ENCODE data around the gene ODC1. TPM values are rescaled to one million over a fixed set of nuclear protein-coding genes. Genes with fewer than 3 reads are reported as not detected.

Gene ODC1
- total RNA-seq, 4 donors from 2014 or later = 39.5 to 140 (median 57.6) TPM

DNA sequence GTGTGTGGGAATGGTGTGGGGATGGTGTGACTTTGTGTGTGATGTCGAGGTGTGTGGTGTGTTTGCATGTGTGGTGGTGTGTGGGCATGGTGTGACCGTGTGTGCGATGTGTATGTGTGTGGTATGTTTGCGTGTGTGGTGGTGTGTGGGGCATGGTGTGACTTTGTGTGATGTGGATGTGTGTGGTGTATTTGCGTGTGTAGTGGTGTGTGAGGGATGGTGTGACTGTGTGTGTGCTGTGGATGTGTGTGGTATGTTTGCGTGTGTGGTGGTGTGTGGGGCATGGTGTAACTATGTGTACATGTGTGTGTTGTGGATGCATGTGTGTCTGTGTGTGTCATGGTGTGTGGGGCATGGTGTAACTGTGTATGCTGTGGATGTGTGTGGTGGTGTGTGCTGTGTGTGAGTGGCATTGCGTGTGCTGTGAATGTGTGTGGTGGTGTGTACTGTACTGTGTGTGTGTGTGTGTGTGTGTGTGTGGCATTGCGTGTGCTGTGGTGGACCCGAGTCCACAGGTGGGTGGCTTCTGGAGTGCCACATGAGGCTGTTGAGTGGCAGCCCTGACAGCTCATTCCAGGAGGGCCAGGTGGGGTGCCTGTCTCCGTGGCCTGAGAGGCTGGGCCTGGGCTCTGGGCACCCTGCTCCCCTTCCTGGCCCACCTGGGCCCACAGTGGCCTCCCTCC lies 14.7 kb downstream of the ODC1 start:
- no peaks in the 10 kb centered on the region for H3K9me3 ChIP-seq
- no peak for DNase-seq
- H3K36me3 ChIP-seq = no peaks in the 10 kb centered on the region
- no peak for TF ChIP-seq POLR2A (IDR thresholded peaks at IDR 0.05)
- TF ChIP-seq, protein P1, sequence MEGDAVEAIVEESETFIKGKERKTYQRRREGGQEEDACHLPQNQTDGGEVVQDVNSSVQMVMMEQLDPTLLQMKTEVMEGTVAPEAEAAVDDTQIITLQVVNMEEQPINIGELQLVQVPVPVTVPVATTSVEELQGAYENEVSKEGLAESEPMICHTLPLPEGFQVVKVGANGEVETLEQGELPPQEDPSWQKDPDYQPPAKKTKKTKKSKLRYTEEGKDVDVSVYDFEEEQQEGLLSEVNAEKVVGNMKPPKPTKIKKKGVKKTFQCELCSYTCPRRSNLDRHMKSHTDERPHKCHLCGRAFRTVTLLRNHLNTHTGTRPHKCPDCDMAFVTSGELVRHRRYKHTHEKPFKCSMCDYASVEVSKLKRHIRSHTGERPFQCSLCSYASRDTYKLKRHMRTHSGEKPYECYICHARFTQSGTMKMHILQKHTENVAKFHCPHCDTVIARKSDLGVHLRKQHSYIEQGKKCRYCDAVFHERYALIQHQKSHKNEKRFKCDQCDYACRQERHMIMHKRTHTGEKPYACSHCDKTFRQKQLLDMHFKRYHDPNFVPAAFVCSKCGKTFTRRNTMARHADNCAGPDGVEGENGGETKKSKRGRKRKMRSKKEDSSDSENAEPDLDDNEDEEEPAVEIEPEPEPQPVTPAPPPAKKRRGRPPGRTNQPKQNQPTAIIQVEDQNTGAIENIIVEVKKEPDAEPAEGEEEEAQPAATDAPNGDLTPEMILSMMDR (IDR thresholded peaks at IDR 0.05) = no peak
- no peak overlapping the region for H3K27ac ChIP-seq
- no peaks in the 10 kb centered on the region for H3K27me3 ChIP-seq
- H3K4me1 ChIP-seq = no peaks in the 10 kb centered on the region
- intact Hi-C loops (cut with DNase I; ENCODE audit: low total_unique reads) = loop anchor here (5.0 kb wide), 1 partner anchor 291 kb away; no protein-coding TSS in a partner anchor
- no peak overlapping the region for H3K4me3 ChIP-seq

DNA sequence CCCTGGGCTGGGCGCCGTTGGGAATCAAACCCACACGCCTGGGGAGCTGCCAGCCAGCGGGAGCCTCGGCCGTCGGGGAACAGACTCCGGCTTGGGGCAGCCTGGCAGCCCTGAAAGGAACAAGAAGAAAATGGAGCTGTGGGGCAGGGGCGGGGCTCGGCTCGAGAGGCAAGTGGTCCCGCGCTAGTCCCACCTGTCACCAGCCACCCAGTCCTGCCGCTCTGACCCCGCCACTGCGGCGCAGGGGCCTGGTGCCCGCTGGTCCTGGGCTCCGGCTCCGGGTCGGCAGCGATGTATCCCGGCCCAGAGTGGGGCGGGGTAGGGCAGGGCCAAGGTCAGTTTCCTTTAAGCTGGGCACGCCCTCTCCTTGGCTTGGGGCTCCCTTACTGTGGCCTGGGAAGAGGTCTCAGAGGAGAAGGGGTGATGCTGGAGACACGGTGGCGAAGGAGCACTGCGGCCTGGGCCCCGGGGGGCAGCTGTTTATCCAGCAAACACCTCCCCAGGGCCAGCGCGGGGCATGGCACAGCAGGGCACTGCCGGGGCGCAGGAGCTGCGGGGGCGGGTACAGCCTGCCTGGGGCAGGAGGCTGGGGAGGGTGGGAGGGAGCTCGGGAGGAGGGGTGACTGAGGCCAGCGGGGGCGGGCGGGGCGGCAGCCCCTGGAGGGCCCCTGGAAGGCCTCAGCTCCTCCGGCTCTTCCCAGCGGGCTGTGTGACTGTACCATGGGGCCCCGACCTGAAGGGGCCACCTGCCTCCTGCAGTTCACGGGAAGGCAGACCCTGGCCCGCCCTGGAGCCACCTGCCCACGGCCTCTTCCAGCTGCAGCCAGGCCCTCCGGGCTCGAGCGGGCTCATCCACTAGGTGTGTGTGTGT lies 15.6 kb downstream of the ODC1 start:
- Histone ChIP-seq H3K27ac (no peak overlapping the region), H3K9me3 (no peaks in the 10 kb centered on the region), H3K36me3 (no peaks in the 10 kb centered on the region), H3K4me1 (no peaks in the 10 kb centered on the region), H3K27me3 (no peaks in the 10 kb centered on the region), H3K4me3 (no peak overlapping the region)
- DNase-seq = no peak
- TF ChIP-seq, protein P1 (IDR thresholded peaks at IDR 0.05) = no peak
- TF ChIP-seq POLR2A (IDR thresholded peaks at IDR 0.05) = no peak
- intact Hi-C loops (cut with DNase I; ENCODE audit: low total_unique reads) = loop anchor here (5.0 kb wide), 1 partner anchor 290 kb away; no protein-coding TSS in a partner anchor

DNA sequence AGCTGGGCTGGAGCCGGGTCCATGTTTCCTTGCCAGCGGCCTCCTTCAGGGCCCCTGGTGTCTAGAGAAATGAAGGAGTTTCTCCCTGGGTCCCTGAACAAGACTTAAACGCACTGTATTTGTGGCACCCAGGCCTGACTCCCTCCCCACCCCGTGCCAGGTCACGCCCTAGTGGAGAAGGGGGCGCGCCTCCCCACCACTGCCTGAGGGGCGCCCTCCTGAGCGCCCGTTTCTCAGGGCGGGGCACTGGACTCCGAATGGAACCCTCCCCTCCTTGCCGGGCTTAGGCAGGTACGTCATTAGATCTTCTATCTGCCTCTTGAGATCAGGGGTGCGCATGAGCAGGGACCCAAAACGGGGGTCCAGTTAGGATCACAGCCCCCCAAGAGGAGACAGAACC lies 16.3 kb downstream of the ODC1 start:
- Histone ChIP-seq H3K27ac (no peak overlapping the region), H3K4me3 (no peak overlapping the region), H3K27me3 (no peaks in the 10 kb centered on the region), H3K9me3 (no peaks in the 10 kb centered on the region), H3K36me3 (no peaks in the 10 kb centered on the region), H3K4me1 (no peaks in the 10 kb centered on the region)
- no peak for DNase-seq
- TF ChIP-seq, protein P1 (IDR thresholded peaks at IDR 0.05) = no peak
- no peak for TF ChIP-seq POLR2A (IDR thresholded peaks at IDR 0.05)
- intact Hi-C loops (cut with DNase I; ENCODE audit: low total_unique reads) = loop anchor here (5.0 kb wide), 1 partner anchor 289 kb away; no protein-coding TSS in a partner anchor

DNA sequence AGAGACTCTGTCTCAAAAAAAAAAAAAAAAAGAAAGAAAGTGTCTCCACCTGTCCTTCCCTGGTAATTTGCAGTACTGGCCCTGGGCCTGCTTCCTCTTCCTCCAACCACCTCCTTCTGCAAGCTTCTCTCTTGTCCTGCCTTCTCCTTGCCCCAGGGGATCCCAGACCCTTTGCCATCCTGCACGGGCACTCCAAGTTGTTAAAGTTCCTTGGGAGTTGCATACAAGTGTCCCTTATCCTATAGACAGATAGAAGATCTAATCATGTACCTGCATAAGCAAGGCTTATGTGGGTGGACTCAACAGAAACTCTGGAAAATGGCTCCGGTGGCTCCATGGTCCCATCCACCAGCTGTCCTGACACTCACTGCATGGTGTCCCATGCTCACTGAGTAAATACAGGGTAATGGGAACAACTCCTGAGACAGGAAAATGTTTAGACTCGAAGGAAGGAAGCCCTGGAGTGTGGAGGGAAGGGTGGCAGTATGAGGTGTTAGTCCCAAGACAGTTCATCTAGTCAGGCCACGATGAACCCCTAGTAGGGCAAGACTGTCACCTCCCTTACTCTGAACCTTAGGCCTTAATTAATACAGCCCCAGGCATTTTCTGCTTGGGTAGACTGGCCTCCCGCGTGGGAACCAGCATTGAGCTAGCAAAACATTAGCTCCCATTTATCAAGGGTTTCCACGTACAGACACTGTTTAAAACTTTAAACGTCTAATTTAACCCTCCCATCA lies 17.1 kb downstream of the ODC1 start:
- Histone ChIP-seq H3K27ac (no peak overlapping the region), H3K36me3 (no peaks in the 10 kb centered on the region), H3K4me3 (no peak overlapping the region), H3K27me3 (no peaks in the 10 kb centered on the region), H3K4me1 (no peaks in the 10 kb centered on the region), H3K9me3 (no peaks in the 10 kb centered on the region)
- intact Hi-C loops (cut with DNase I; ENCODE audit: low total_unique reads) = loop anchor here (5.0 kb wide), 1 partner anchor 289 kb away; no protein-coding TSS in a partner anchor
- DNase-seq = no peak
- TF ChIP-seq, protein P1 (IDR thresholded peaks at IDR 0.05) = no peak
- no peak for TF ChIP-seq POLR2A (IDR thresholded peaks at IDR 0.05)

Data from uterus (tissue), 4 donors.